GM12864 (cell line): ENCODE measurements around the gene MORN2.

ENCODE experiments used
- DNase-seq: peaks from one replicate; pipeline ENCODE4 v3.0.0-alpha.2; 2011; ENCODE audit warnings: low read depth
- H3K4me3 ChIP-seq: 2 replicates; pipeline ENCODE4 v1.5.1; 2011; ENCODE audit warnings: mild to moderate bottlenecking, low read depth, low read length, control low read depth
- TF ChIP-seq, protein P1 (sequence below): IDR thresholded peaks from 2 replicates; pipeline ENCODE4 v1.5.1; 2011; ENCODE audit warnings: low read depth, mild to moderate bottlenecking, moderate library complexity, low read length, control low read depth, inconsistent platforms; ENCODE audit errors: missing control alignments

MORN2 gene

DNA sequence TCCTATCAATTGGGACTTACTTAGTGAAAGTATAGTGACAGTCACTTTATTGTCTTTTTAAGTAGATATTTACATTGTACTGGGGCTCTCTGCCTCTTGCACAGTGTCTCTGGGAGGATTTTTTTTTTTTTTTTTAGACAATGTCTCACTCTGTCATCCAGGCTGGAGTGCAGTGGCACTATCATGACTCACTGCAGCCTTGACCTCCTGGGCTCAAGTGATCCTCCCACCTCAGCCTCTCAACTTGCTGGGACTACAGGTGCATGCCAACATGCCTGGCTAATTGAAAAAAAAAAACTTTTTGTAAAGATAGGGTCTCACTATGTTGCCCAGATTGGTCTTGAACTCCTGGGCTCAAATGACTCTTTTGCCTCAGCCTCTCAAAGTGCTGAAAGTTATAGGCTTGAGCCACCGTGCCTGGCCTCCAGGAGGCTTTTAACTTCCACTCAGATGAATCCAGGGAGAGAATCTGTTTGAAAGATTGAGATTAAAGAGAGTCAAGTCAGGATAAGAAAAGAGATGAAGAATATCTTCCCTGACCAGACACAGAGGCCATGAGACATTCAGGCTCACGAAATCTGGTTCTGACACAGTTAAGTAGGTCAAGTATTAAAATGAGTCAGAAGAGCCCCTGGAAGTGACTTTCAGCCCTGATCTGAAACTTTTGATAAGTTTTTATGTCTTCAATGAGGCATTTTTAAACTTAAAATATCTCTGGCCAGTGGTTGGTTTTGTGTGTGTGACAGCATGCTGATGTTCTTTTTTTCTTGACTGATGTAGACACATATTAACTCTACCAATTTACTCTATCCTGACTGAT lies 32.2 kb downstream of the MORN2 start:
- TF ChIP-seq, protein P1, sequence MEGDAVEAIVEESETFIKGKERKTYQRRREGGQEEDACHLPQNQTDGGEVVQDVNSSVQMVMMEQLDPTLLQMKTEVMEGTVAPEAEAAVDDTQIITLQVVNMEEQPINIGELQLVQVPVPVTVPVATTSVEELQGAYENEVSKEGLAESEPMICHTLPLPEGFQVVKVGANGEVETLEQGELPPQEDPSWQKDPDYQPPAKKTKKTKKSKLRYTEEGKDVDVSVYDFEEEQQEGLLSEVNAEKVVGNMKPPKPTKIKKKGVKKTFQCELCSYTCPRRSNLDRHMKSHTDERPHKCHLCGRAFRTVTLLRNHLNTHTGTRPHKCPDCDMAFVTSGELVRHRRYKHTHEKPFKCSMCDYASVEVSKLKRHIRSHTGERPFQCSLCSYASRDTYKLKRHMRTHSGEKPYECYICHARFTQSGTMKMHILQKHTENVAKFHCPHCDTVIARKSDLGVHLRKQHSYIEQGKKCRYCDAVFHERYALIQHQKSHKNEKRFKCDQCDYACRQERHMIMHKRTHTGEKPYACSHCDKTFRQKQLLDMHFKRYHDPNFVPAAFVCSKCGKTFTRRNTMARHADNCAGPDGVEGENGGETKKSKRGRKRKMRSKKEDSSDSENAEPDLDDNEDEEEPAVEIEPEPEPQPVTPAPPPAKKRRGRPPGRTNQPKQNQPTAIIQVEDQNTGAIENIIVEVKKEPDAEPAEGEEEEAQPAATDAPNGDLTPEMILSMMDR: no peak
- peak; percentile 49 for DNase-seq
- H3K4me3 ChIP-seq: no peak overlapping the region

DNA sequence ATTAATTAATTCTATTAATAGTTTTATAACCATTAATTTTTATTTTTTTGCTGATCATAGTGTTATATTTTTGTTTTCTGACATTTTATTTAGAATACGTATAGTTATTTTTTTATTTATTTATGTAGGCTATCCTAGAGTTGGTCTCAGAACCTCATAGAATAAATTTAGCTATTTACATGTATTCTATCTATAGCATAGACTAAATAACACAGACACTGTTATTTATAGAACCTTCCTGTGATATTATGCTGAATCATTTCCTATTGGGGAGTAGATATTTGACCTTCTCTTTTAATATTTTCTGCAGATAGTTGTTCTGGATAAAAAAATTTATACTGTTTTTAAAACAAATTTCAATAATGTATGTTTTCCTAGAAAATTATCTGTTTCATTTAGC lies 34.1 kb downstream of the MORN2 start:
- no peak for DNase-seq
- no peak overlapping the region for H3K4me3 ChIP-seq
- TF ChIP-seq, protein P1: no peak

- H3K4me3 ChIP-seq: no peak overlapping the region
- no peak for DNase-seq
- TF ChIP-seq, protein P1: no peak
Measured at GRCh38 chr2:38911191-38911590, 35.4 kb downstream of the MORN2 start.

DNA sequence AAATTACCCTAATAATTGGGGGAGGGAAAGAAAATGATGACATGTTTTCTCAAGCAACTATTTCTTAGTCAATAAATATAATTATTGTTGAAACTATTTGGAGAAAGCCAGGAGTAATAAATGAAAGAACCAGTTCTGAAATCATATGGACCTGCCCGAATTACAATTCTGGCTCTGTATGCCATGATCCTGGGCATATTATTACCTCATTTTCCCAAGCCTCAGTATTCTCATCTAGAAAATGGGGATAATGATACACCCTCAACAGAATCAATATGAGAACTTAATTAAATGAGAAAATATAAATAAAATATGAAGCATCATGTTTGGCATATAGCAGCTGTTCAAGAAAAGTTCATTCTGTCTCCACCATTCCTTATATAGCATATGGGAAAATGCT lies 36.8 kb downstream of the MORN2 start:
- TF ChIP-seq, protein P1: no peak
- DNase-seq: no peak
- no peak overlapping the region for H3K4me3 ChIP-seq

DNA sequence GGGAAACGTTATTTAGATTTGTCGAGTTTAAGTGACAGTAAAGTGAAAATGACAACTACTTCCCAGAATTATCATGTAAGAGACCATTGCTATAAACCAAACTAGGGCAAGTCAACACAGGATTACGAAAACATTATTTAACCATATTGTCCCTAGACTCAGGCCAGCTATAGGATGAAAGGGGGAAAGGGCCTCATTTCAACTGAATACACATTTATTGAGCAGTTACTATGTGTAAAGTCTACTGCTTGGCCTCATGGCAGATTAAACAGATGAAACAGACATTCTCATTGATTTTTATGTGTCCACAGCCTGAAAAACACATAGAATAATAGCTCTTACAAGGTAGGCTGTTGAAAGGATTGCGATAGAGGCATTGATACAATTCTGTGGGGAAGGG lies 46.6 kb downstream of the MORN2 start:
- DNase-seq: no peak
- TF ChIP-seq, protein P1: no peak
- no peak overlapping the region for H3K4me3 ChIP-seq

DNA sequence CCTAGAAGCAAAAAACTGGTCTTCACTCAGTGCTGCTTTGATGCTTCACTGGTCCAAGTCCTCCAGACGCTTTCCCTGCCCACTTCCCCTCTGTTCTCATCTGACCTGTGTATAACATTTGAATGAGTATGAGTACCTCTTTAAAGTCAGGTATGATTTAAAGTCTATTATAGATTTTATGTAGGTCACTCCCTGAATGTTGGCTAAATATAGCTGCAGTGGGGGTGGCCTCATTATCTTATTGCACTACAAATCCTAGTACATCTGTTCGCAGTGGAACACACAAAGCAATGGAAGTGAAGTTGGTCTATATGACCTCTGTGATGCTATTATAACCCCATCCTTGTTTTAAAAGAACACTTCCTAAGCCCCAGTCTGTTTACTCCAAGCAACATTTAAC lies 47.1 kb downstream of the MORN2 start:
- DNase-seq: no peak
- TF ChIP-seq, protein P1: no peak
- H3K4me3 ChIP-seq: no peak overlapping the region

DNA sequence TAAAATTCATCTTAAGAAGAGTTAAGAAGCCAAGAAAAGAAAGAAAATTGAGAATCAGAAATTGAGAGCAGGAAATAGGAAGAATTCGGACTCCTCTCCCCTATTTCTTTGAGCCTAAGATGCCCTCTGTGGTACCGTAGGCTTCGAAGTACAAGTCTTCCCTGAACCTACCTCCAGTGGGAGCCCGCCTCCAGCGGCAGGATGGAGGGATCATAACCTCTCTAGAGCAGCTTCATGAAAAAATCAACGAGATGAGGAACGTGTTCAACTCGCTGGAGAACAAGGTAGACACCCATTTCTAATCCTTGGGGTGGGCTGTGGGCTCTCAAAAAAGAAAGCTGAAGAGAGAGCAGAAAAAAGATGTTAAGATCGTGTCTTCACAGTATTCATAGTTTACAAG lies 50.2 kb downstream of the MORN2 start:
- H3K4me3 ChIP-seq: no peak overlapping the region
- DNase-seq: no peak
- TF ChIP-seq, protein P1: no peak
